Activated CD8-positive, alpha-beta memory T cell treated with anti-CD3 and anti-CD28 coated beads, Interleukin-2, amount 10 ng/mL, durations not matched to agents 7 days and 5 days (primary cell): Measurements from ENCODE around the gene IRX4. TPM values are rescaled to one million over a fixed set of nuclear protein-coding genes. Genes with fewer than 3 reads are reported as not detected.

Experiments used
- ATAC-seq: fragments of 150-1000 bp; cut with Tn5 transposase; one replicate; pipeline ENCODE4 v1.10.0; 2021; ENCODE audit warnings: moderate library complexity
- CTCF ChIA-PET: fragments of 350-600 bp; sonication (Branson Sonifier 250); formaldehyde crosslinking; loops from one replicate; lab custom pipeline; 2021; ENCODE audit warnings: antibody characterized with exemption; lab: Charles Lee
- DNase-seq: peaks from one replicate; pipeline ENCODE4 v3.0.0-alpha.2; 2020
- H3K27ac Mint-ChIP-seq: one replicate; pipeline ENCODE4 v1.8.0; 2021; ENCODE audit warnings: mild to moderate bottlenecking, mixed read lengths
- H3K27me3 Mint-ChIP-seq: one replicate; pipeline ENCODE4 v1.8.0; 2021; ENCODE audit warnings: mixed read lengths
- H3K36me3 Mint-ChIP-seq: one replicate; pipeline ENCODE4 v1.8.0; 2021; ENCODE audit warnings: mild to moderate bottlenecking, mixed read lengths
- H3K4me1 Mint-ChIP-seq: one replicate; pipeline ENCODE4 v1.8.0; 2021; ENCODE audit warnings: mixed read lengths
- H3K4me3 Mint-ChIP-seq: one replicate; pipeline ENCODE4 v1.8.0; 2021; ENCODE audit warnings: mild to moderate bottlenecking, moderate library complexity, mixed read lengths
- H3K9me3 Mint-ChIP-seq: one replicate; pipeline ENCODE4 v1.8.0; 2022; ENCODE audit warnings: low read depth, mixed read lengths
- total RNA-seq, 2 experiments: library from RNA; stranded (reverse); gene quantifications; one replicate each; pipeline ENCODE4 v1.2.3, GENCODE V29; 2021

The IRX4 gene
- total RNA-seq, 2 experiments from 2014 or later: not detected

DNA sequence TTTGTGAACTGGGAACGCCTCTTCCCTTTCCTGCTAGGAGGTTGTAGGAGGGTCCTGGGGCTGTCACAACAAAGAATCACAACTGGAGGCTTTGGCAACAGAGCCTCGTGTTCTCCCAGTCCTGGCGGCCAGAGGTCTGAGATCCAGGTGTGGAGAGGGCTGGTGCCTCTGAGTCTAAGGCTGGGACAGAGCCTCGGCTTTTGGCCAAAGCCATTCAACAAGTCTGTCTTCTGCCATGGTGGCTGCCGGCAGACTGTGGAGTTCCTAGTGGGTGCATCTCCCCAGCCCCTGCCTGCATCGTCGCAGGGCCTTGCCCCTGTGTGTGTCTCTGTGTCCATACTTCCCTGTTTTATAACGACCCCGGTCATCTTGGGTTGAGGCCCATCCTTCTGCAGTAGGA lies 9.5 kb upstream of the IRX4 start:
- Mint-ChIP-seq H3K4me3 (no peak overlapping the region), H3K36me3 (no peaks in the 10 kb centered on the region), H3K27ac (no peak overlapping the region), H3K9me3 (no peaks in the 10 kb centered on the region), H3K4me1 (no peaks in the 10 kb centered on the region), H3K27me3 (peaks cover 24% of the 10 kb centered on the region)
- DNase-seq (no peak), ATAC-seq (no peak)
- CTCF ChIA-PET: no interaction called here

- H3K4me1 Mint-ChIP-seq: no peaks in the 10 kb centered on the region
- no peak for DNase-seq
- CTCF ChIA-PET: no interaction called here
Measured at GRCh38 chr5:1891391-1891790, 8.7 kb upstream of the IRX4 start.

GRCh38 chr5:1890296-1890695 lies 7.6 kb upstream of the IRX4 start:
- peaks cover 27% of the 10 kb centered on the region for H3K27me3 Mint-ChIP-seq
- ATAC-seq (no peak), DNase-seq (no peak)
- H3K4me1 Mint-ChIP-seq: no peaks in the 10 kb centered on the region
- no peaks in the 10 kb centered on the region for H3K9me3 Mint-ChIP-seq
- H3K36me3 Mint-ChIP-seq: no peaks in the 10 kb centered on the region
- no peak overlapping the region for H3K4me3 Mint-ChIP-seq
- H3K27ac Mint-ChIP-seq: no peak overlapping the region
- CTCF ChIA-PET: no interaction called here

More at GRCh38 chr5:1891391-1891790, 8.7 kb upstream of the IRX4 start:
- no peaks in the 10 kb centered on the region for H3K36me3 Mint-ChIP-seq
- peaks cover 22% of the 10 kb centered on the region for H3K27me3 Mint-ChIP-seq
- no peak overlapping the region for H3K27ac Mint-ChIP-seq
- H3K4me3 Mint-ChIP-seq: no peak overlapping the region
- no peaks in the 10 kb centered on the region for H3K9me3 Mint-ChIP-seq
- no peak for ATAC-seq

- Mint-ChIP-seq H3K4me3 (no peak overlapping the region), H3K27ac (no peak overlapping the region), H3K9me3 (no peaks in the 10 kb centered on the region), H3K4me1 (no peaks in the 10 kb centered on the region), H3K27me3 (peaks cover 32% of the 10 kb centered on the region), H3K36me3 (no peaks in the 10 kb centered on the region)
- CTCF ChIA-PET: no interaction called here
- no peak for ATAC-seq
- no peak for DNase-seq
Measured at GRCh38 chr5:1889321-1890065, 6.8 kb upstream of the IRX4 start.

DNA sequence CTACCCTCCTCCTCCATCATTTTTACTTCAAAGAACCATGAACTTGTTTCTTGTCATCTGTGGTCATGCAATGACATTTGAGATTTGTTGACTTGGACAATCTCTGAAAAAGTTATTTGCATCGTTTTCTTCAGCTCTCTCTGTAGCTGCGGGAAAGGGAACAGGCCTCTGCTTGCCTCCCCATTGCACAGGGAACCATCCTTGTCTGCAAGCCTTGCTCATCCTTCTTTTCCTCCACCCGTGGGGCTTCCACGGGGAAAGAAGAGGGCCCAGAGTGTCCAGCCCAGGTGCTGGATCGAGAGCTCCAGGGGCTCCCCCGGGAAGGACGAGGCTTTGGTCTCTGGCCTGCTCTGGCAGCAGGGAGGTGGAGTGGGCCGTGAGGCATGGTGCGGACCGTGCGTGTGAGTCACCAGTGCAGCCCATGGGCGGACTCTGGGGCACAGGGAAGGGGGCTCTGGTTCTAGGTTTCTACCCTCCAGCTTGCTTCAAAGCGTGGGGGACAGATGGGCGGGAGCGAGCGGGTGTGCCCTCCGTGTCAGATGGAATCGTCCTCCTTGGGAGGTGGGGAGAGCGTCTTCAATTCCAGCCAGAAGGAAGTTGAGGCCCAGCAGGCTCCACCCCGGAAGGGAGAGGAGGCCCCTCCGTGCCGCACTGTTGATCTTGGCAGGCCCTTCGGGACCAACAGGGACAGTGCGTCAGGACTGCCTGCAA lies 6.0 kb upstream of the IRX4 start:
- no peaks in the 10 kb centered on the region for H3K9me3 Mint-ChIP-seq
- no peaks in the 10 kb centered on the region for H3K36me3 Mint-ChIP-seq
- H3K27me3 Mint-ChIP-seq: peaks cover 34% of the 10 kb centered on the region
- H3K27ac Mint-ChIP-seq: no peak overlapping the region
- H3K4me1 Mint-ChIP-seq: no peaks in the 10 kb centered on the region
- DNase-seq: no peak
- no peak overlapping the region for H3K4me3 Mint-ChIP-seq
- CTCF ChIA-PET: no interaction called here
- no peak for ATAC-seq

DNA sequence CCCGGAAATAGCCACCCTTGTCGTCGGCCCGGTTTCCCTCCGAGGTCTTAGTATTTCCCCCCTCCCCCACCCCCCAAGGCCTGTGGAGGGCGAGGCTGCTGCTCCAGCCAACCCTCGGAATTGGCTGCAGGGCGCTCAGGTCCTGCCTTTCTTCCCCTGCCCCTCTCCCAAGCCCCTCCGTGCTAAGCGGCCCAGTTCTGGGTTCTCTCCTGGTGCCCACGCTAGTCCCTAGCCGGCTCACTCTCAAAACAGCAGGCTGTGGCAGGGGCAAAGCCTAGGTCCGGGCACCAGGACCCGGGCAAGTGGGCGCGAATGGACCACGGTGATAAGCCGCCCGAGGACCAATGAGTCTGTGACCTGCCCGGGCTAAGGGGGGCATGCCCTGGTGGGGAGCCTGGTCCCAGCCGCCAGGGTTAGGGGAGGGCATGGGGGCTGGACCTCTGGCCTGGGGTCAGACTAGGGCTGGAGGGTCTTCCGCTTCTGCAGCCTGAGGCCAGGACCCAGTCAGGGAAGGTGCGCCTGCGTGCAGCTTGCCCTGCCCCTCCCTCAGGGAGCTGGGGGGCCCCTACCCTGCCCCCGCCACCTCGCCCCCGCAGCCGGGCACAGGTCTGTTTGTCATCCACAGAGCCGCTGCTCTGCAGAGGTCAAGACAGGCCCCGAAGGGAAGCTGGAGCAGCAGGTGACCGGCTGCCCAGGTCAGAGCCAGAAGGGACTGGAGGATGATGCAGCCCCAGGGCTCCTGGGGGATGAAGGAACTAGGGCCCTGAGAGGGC lies 5.0 kb upstream of the IRX4 start:
- CTCF ChIA-PET: no interaction called here
- H3K27ac Mint-ChIP-seq: no peak overlapping the region
- H3K9me3 Mint-ChIP-seq: no peaks in the 10 kb centered on the region
- H3K36me3 Mint-ChIP-seq: no peaks in the 10 kb centered on the region
- no peak for DNase-seq
- peaks cover 40% of the 10 kb centered on the region for H3K27me3 Mint-ChIP-seq
- no peaks in the 10 kb centered on the region for H3K4me1 Mint-ChIP-seq
- no peak overlapping the region for H3K4me3 Mint-ChIP-seq
- no peak for ATAC-seq

- no peaks in the 10 kb centered on the region for H3K9me3 Mint-ChIP-seq
- ATAC-seq: no peak
- no peak overlapping the region for H3K27ac Mint-ChIP-seq
Measured at GRCh38 chr5:1886846-1887587, 4.3 kb upstream of the IRX4 start.

GRCh38 chr5:1885868-1886845 lies 3.4 kb upstream of the IRX4 start:
- no peak overlapping the region for H3K27ac Mint-ChIP-seq
- H3K27me3 Mint-ChIP-seq: peaks cover 51% of the 10 kb centered on the region
- DNase-seq (no peak), ATAC-seq (no peak)
- CTCF ChIA-PET: no interaction called here
- H3K36me3 Mint-ChIP-seq: no peaks in the 10 kb centered on the region
- H3K4me3 Mint-ChIP-seq: no peak overlapping the region
- H3K9me3 Mint-ChIP-seq: no peaks in the 10 kb centered on the region
- H3K4me1 Mint-ChIP-seq: no peaks in the 10 kb centered on the region

More at GRCh38 chr5:1886846-1887587, 4.3 kb upstream of the IRX4 start:
- Mint-ChIP-seq H3K36me3 (no peaks in the 10 kb centered on the region), H3K27me3 (peaks cover 45% of the 10 kb centered on the region), H3K4me1 (no peaks in the 10 kb centered on the region), H3K4me3 (no peak overlapping the region)
- DNase-seq: no peak
- CTCF ChIA-PET: no interaction called here

GRCh38 chr5:1885404-1885755 lies 2.7 kb upstream of the IRX4 start:
- Mint-ChIP-seq H3K4me3 (no peak overlapping the region), H3K9me3 (no peaks in the 10 kb centered on the region), H3K27ac (no peak overlapping the region), H3K27me3 (peaks cover 58% of the 10 kb centered on the region), H3K4me1 (no peaks in the 10 kb centered on the region), H3K36me3 (no peaks in the 10 kb centered on the region)
- ATAC-seq (no peak), DNase-seq (no peak)
- CTCF ChIA-PET: no interaction called here

DNA sequence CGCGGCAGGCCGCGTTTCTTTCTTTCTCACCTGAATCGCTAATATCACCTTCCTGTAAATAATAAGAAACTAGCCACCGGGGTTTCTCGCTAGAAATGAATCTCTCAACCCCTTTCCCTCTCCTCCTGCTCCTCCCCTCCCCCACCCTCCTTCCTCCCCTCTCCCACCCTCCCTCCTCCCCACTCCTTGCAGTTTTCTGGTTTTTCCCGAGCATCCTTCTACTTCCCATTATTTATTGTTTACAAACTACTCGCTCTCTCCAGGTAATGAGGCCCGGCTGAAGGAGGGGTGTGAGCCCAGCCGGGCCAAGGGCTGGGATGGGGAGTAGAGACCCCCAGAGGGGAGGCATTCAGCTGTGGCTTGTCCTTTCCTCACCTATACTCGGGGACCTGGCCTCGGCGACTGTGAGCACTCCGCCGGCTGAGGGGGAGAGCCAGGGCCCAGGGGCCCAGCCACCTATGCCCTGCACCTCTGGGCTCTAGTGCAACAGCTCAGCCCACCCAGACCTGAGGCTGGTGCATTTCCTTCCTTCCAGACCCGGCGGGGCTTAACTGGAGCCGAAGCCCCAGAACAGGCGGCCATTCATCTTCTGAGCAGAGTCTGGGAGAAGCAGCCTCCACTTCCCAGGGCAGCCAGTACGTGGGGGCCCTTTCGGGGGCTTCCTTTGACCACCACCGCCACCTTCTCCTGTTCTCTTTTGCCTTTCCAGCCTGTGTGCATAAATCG lies 2.1 kb upstream of the IRX4 start:
- Mint-ChIP-seq H3K9me3 (no peaks in the 10 kb centered on the region), H3K4me1 (no peaks in the 10 kb centered on the region), H3K36me3 (no peaks in the 10 kb centered on the region), H3K4me3 (no peak overlapping the region), H3K27me3 (peaks cover 63% of the 10 kb centered on the region), H3K27ac (no peak overlapping the region)
- CTCF ChIA-PET: no interaction called here
- no peak for DNase-seq
- ATAC-seq: no peak

DNA sequence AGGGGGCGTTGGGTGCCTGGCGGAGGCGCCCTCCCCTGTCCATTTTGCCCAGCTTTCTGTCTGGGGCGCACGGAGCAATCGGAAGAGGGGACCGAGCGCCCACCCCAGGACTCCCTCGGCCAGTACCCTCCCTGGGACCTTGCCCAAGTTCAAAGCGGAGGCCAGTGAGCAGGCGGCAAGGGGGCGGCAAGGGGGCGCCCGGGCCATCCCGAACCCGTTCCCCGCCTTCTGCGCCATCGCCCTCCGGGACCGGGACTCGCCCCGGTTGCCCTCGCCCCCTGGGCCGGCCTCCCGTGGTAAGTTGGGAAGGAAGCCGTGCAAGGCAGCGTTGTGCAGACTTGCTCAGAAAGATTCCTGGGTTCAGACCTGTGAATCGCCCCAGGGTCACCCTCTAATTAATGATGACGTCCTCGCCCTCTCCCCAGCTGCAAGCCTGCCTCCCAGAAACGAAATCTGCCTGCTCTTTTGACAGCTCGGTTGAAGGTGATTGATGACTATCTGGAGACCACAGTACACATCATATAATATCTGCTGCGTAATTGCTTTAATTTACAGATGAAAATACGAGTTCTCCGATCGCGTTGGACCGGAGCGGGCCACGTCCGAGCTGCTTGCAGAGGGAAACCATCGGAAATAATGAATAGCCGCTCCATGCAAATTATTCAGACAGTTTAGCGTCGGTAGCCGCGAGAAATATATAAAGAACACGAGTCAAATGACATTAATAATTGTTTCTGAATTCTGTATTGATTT lies 1.4 kb upstream of the IRX4 start:
- no peaks in the 10 kb centered on the region for H3K36me3 Mint-ChIP-seq
- no peaks in the 10 kb centered on the region for H3K9me3 Mint-ChIP-seq
- no peak for ATAC-seq
- H3K4me1 Mint-ChIP-seq: no peaks in the 10 kb centered on the region
- H3K27ac Mint-ChIP-seq: peak overlapping the region; percentile 44
- CTCF ChIA-PET: interaction anchor here (0.6 kb wide), 1 partner anchor 1712 kb away, joined by 3 read pairs; no protein-coding TSS in a partner anchor
- no peak overlapping the region for H3K4me3 Mint-ChIP-seq
- peaks cover 66% of the 10 kb centered on the region for H3K27me3 Mint-ChIP-seq
- DNase-seq: no peak
